HL-60 (cell line): ENCODE results near the gene SEC14L5.

Source experiments
- DNase-seq, 2 experiments: peaks; one replicate each; pipeline ENCODE4 v3.0.0-alpha.2; 2010 to 2020; ENCODE audit warnings: low read depth in 1 of 2, low spot score in 1 of 2
- H3K27ac ChIP-seq: fragments of 250-450 bp; sonication (Bioruptor Pico); replicated peaks from 2 replicates; pipeline ENCODE4 v1.5.1; 2020; ENCODE audit warnings: mild to moderate bottlenecking, moderate library complexity
- H3K27me3 ChIP-seq: fragments of 250-450 bp; sonication (Bioruptor Pico); 2 replicates; pipeline ENCODE4 v1.5.1; 2021; ENCODE audit warnings: mild to moderate bottlenecking, moderate library complexity; ENCODE audit not compliant: insufficient read depth, poor library complexity, severe bottlenecking
- H3K4me3 ChIP-seq: replicated peaks from 2 replicates; pipeline ENCODE4 v1.5.1; 2011; ENCODE audit warnings: mild to moderate bottlenecking, control low read depth, low read length; ENCODE audit not compliant: insufficient read depth
- CTCF ChIP-seq: IDR thresholded peaks from one replicate; pipeline ENCODE4 v1.5.1; 2011; ENCODE audit warnings: low read length, control low read depth, inconsistent platforms; ENCODE audit not compliant: insufficient read depth
- GABPA ChIP-seq: IDR thresholded peaks from 2 replicates; pipeline ENCODE4 v1.6.1; 2012; ENCODE audit warnings: low read depth
- POLR2AphosphoS5 ChIP-seq: IDR thresholded peaks from 2 replicates; pipeline ENCODE4 v1.6.1; 2012; ENCODE audit warnings: low read depth
- REST ChIP-seq: IDR thresholded peaks from 2 replicates; pipeline ENCODE4 v1.6.1; 2012; ENCODE audit warnings: low read depth; ENCODE audit not compliant: insufficient replicate concordance
- SPI1 ChIP-seq: IDR thresholded peaks from 2 replicates; pipeline ENCODE4 v1.6.1; 2012; ENCODE audit warnings: low read depth, mild to moderate bottlenecking, borderline replicate concordance

Gene SEC14L5

GRCh38 chr16:5015351-5015750 lies 57.2 kb downstream of the SEC14L5 start:
- Histone ChIP-seq H3K4me3 (no peak overlapping the region), H3K27ac (no peak overlapping the region), H3K27me3 (no peaks in the 10 kb centered on the region)
- DNase-seq: no peak
- TF ChIP-seq REST (no peak), CTCF (no peak), POLR2AphosphoS5 (no peak)

GRCh38 chr16:5015887-5016286 lies 57.8 kb downstream of the SEC14L5 start:
- no peak overlapping the region for H3K27ac ChIP-seq
- no peak for DNase-seq
- H3K27me3 ChIP-seq: no peaks in the 10 kb centered on the region
- no peak for TF ChIP-seq REST
- TF ChIP-seq SPI1: no peak
- no peak for TF ChIP-seq POLR2AphosphoS5
- TF ChIP-seq GABPA: no peak
- H3K4me3 ChIP-seq: no peak overlapping the region

GRCh38 chr16:5016967-5017677 lies 59.0 kb downstream of the SEC14L5 start:
- Histone ChIP-seq H3K4me3 (no peak overlapping the region), H3K27ac (no peak overlapping the region), H3K27me3 (no peaks in the 10 kb centered on the region)
- DNase-seq: no peak
- TF ChIP-seq POLR2AphosphoS5: no peak
- TF ChIP-seq REST: no peak
- TF ChIP-seq GABPA: no peak
- TF ChIP-seq SPI1: no peak
- TF ChIP-seq CTCF: no peak
